Measurements from ENCODE around the gene IRAK2. TPM values are rescaled to one million over a fixed set of nuclear protein-coding genes. Genes with fewer than 3 reads are reported as not detected.
A peak's percentile ranks its signal among the peaks of the same experiment; 100 is the strongest.

IRAK2 gene
- total and polyA plus RNA-seq, 2 of the 8 experiments (the other 6 are each of a cell fraction or from before 2014, with no cell fraction given) = 1.5 TPM

DNA sequence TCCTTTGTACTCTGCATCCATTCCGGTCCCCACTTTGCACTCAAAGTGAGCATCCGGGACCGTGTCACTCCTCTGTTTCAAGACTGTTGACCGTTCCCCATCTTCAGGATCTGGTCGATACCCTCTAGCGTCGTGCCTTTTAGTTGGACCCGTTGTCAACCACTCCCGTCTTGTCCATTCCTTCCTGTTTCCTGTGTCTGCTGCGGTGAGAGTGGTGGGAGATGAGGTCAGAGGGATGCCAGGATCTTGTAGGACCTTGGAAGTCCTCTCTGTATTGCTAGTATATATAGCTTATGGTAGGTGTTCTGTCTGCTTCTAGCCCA lies 48.6 kb upstream of the IRAK2 start:
- DNase-seq (ENCODE audit: low read depth in 1 of 2, low spot score in 2 of 2) (peak in 1 of 2 experiments; percentile 54), FAIRE-seq (no peak)
- no peak for TF ChIP-seq SP1 (IDR thresholded peaks at IDR 0.05; ENCODE audit: low read depth, low read length)
- TF ChIP-seq SAP30 (IDR thresholded peaks at IDR 0.05; ENCODE audit: insufficient read depth, insufficient replicate concordance, low read length) = peak; percentile 25
- no peak overlapping the region for H4K91ac ChIP-seq (replicated peaks; ENCODE audit: insufficient read length, low read length)
- peaks cover 0 to 7% of the 10 kb centered on the region in 2 experiments for H4K20me1 ChIP-seq (replicated peaks in 1 of 2; ENCODE audit: control insufficient read depth in 1 of 2, insufficient read depth in 2 of 2, low read length in 2 of 2)
- H2BK120ac ChIP-seq (replicated peaks; ENCODE audit: low read depth, low read length) = no peak overlapping the region
- no peak overlapping the region for H3K14ac ChIP-seq (ENCODE audit: insufficient read length)
- H3K36me3 ChIP-seq (ENCODE audit: control insufficient read depth in 2 of 4, insufficient read depth in 4 of 4, low read length in 3 of 4) = peaks cover 0 to 6% (median 2%) of the 10 kb centered on the region in 4 experiments; a peak in 2 of 8 replicates
- POLR2A ChIA-PET (ENCODE audit: partially characterized antibody) = interaction anchor here (1.0 to 1.4 kb wide), 3 partner anchors 9 to 25 kb away, joined by 3 to 4 read pairs (median 3); partner anchors contain the start of gene VHL
- CTCF ChIA-PET (ENCODE audit: partially characterized antibody) = interaction anchor here (1.2 to 1.5 kb wide), 3 partner anchors 12 to 107 kb away, joined by 3 to 4 read pairs (median 4); no protein-coding TSS in a partner anchor
- H3K79me1 ChIP-seq (ENCODE audit: low read depth, low read length) = peaks cover 12% of the 10 kb centered on the region
- H2BK12ac ChIP-seq (ENCODE audit: low read depth, low read length) = peak overlapping the region; percentile 50; the same call in 1 of the 2 replicates
- H3K4me1 ChIP-seq (replicated peaks in 1 of 4; ENCODE audit: control insufficient read depth in 3 of 4, insufficient read depth in 4 of 4, low read length in 3 of 4) = peaks cover 0 to 3% (median 0%) of the 10 kb centered on the region in 4 experiments; a peak in 2 of 7 replicates
- H4K5ac ChIP-seq (ENCODE audit: insufficient read length, low read depth, low read length) = no peak overlapping the region
- H3K23ac ChIP-seq (ENCODE audit: insufficient read length) = no peak overlapping the region
- H2BK5ac ChIP-seq (ENCODE audit: low read depth, low read length) = peak overlapping the region; percentile 85
- peak overlapping the region; percentile 52 for H2AFZ ChIP-seq (ENCODE audit: low read length)
- 4% methylated on average over 10 of the region's 10 CpGs; no CpG with 5 or more reads in 1 of the 2 experiments for WGBS, 2 experiments (ENCODE audit: extremely low coverage in 1 of 2, insufficient coverage in 1 of 2, insufficient read length in 1 of 2, insufficient replicate concordance in 2 of 2, low coverage in 1 of 2, low lambda C conversion rate in 2 of 2, missing lambda C conversion rate in 1 of 2)
- peaks cover 13 to 43% of the 10 kb centered on the region in 2 experiments for H3K79me2 ChIP-seq (ENCODE audit: control insufficient read depth in 1 of 2, insufficient read depth in 2 of 2, low read length in 2 of 2)
- peak overlapping the region; percentile 79; the same call in 1 of the 2 replicates for H2AK5ac ChIP-seq (ENCODE audit: low read depth, low read length)
- peak overlapping the region in 3 of 4 experiments; percentile 72 to 92 (median 74); a peak in 6 of 7 replicates for H3K9ac ChIP-seq (replicated peaks in 1 of 4; ENCODE audit: extremely low read depth in 1 of 4, low read depth in 3 of 4, low read length in 3 of 4)
- H3K4me2 ChIP-seq (ENCODE audit: insufficient read depth in 1 of 2, low read depth in 2 of 2, low read length in 2 of 2) = peak overlapping the region; percentile 91 to 100
- H4K8ac ChIP-seq (ENCODE audit: extremely low read depth, insufficient read depth, low read length) = no peak overlapping the region
- no peak overlapping the region for H3K18ac ChIP-seq (ENCODE audit: extremely low read depth, low read length)
- H3K56ac ChIP-seq (replicated peaks; ENCODE audit: insufficient read length, low read depth, low read length) = no peak overlapping the region
- H2BK20ac ChIP-seq (ENCODE audit: low read length) = no peak overlapping the region
- H3K4ac ChIP-seq (replicated peaks; ENCODE audit: insufficient read length, low read depth, low read length) = no peak overlapping the region
- peak overlapping the region; percentile 85 to 99 (median 96) for H3K4me3 ChIP-seq (ENCODE audit: extremely low read depth in 1 of 4, insufficient read depth in 2 of 4, low read depth in 3 of 4, low read length in 4 of 4)
- H3K27ac ChIP-seq (ENCODE audit: low read depth, low read length) = peak overlapping the region; percentile 58
- H3K27me3 ChIP-seq (replicated peaks in 1 of 4; ENCODE audit: control insufficient read depth in 3 of 4, extremely low read depth in 1 of 4, insufficient read depth in 3 of 4, low read length in 3 of 4) = no peaks in the 10 kb centered on the region
- H3K23me2 ChIP-seq (ENCODE audit: low read depth, low read length) = peaks cover 9% of the 10 kb centered on the region
- no peak overlapping the region for H2BK15ac ChIP-seq (ENCODE audit: low read length)
- H3K9me3 ChIP-seq (ENCODE audit: insufficient read depth in 2 of 2, low read depth in 1 of 2, low read length in 1 of 2) = no peaks in the 10 kb centered on the region

Measured in H1 (cell line).